ENCODE results near the gene SLC19A3.
"Not testable (repeated sequence)": the region's sequence is repeated elsewhere in the genome, so short reads cannot be mapped to it uniquely, and the experiment has no call there.

SLC19A3 gene

DNA sequence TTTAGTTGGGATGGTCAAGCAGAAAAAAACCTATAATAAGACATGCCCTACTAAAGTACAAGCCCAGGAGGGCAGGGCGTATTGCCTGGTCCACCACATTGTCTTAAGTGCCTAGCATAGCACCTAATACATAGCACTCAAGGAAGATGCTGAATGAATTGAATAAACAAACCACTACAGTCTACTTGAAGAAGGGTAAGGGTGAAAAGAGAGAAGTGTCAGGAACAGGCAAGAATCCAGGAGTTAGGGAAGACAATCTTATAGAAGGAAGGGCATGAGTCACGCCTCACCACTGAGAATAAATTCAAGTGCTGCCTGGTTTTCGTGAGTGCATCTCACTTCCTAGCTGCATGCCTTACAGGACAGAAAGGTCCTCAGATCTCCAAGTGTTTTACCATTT, 13.9 kb downstream of the SLC19A3 start:
- in situ Hi-C loops (cut with HindIII; ENCODE audit: low sequenced_read_pairs) = no loop called here

DNA sequence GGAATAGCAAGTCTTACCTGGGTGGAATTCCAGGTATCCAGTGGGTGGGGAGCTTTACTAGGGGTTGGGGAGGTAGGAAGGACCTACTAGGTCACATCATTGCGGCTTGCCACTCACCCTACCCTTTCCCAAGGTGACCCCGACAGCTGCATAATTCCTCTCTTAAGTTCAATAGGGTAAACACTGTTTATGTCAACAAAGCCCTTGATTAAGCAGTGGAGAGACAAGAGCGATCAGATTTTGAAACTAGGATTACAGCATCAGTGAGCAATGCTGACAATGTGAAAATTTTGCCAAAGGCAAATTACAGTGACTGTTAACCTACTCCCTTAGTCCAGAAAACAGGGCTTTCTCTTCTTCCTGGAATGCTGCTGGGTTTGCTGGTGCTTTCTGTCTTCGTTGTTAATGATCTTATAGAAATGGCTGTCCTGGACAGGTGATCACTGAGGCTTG, 14.5 kb downstream of the SLC19A3 start:
- in situ Hi-C loops (cut with HindIII; ENCODE audit: low sequenced_read_pairs) = no loop called here

DNA sequence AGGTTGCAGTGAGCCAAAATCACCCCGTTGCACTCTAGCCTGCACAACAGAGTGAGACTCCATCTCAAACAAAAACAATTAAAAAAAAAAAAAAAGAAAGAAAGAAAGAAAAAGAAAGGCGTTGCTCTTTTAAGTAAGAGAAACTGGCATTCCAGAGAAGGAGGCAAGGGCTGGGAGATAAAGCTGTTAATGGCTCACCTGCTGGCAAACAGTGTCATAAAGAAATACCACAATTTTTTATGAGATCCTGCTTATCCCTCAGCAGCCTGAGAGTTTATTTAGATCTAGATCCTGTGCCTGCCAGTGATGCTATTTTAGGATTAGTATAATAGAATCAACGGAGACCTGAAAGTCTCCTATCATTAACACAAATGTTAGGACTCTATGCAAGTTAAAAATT, 16.3 kb downstream of the SLC19A3 start:
- in situ Hi-C loops (cut with HindIII; ENCODE audit: low sequenced_read_pairs) = no loop called here

DNA sequence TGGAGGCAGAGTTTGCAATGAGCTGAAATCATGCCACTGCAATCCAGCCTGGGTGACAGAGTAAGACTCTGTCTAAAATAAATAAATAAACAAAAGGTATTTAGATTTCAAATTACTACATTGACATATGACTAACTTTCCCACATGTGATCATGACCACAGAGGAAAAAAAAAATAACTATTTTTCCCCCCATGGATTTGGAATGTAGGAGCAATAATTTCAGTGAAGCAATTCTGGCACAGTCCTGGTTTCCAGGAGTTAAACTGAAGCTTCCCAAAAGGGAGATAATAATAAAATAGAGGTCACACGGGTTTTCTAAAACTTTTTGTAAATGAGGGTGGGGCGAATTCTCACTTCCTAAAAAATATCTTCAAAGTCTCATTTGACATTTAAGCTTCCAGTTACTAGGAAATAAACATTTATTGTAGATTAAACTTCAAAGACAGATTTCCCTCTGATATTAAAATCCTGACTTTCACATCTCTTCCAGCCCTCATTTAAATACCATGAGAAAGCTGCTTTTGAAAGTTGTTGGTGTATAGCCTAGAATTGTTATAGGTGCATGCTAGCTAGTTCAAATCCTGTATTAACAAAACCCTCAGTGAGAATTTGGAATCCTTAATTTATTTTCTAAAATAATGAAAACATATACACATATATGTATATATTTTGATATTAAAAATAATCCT, 20.7 kb downstream of the SLC19A3 start:
- in situ Hi-C loops (cut with HindIII; ENCODE audit: low sequenced_read_pairs) = no loop called here

DNA sequence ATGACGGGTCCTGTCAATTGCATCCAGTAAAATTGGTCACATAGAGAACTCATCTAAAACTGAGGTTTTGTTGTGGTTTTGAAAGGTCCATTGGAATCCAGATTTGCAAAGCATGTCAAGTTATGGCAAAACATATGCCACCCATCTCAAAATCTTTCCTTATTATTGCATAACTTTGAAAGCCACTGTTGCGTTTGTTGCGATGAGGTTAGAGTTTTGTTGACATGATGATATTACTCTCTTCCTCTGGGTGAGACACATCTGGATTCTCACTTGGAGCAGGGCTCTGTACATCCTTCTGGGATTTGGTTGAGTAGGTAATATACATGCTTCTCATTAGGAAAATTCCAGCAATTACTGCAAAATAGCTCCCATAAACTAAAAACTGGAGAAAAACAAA, 30.6 kb downstream of the SLC19A3 start:
- in situ Hi-C loops (cut with HindIII; ENCODE audit: low sequenced_read_pairs) = no loop called here

DNA sequence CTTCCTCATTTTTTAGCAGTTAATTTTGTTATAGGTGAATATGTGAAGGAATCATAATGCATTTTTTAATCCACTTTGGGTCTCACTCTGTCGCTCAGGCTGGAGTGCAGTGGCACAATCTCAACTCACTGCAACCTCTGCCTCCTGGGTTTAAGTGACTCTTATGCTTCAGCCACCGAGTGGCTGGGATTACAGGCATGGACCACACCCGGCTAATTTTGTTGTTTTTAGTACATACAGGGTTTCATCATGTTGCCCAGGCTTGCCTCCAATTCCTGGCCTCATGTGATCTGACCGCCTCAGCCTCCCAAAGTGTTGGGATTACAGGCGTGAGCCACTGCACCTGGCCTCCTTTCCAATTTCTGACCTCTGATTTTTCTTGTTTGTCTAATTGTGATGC, 33.6 kb downstream of the SLC19A3 start:
- in situ Hi-C loops (cut with HindIII; ENCODE audit: low sequenced_read_pairs) = no loop called here

DNA sequence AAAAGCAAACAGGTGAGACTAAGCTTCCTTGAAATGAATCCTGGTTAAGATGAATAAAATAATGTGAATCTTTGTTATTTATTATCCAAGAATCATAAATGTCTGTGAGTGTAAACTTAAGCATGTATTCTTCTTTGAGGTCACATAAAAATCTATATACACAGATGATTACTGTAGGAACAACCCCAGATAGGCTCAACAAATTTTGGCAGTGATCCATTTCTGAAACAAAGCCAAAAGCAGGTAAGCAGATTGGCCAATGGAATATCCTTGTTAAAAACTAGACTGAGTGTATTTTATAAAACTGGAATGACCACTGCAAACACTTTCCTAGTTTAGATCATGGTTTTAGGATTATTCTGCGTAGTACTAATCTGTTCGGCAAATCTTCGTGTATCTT, 39.9 kb downstream of the SLC19A3 start:
- in situ Hi-C loops (cut with HindIII; ENCODE audit: low sequenced_read_pairs) = no loop called here

DNA sequence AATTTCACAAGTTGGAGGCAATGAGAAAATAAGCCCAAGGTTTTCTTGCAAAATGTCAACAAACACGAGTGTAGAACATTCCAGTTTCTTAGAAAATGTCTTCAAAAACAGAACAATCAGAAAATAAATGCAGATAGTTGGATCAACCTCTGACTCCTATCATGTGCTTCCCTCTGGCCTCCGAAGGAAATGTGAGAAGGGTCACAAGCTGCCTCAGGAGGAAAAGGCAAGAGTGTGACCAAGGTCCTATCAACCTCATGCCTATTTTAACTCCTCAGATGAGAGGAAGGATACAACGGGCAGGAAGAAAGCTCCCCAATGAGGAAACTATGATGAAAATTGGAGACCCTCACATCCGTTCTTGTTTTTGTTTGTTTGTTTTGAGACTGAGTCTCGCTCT, 43.3 kb downstream of the SLC19A3 start:
- in situ Hi-C loops (cut with HindIII; ENCODE audit: low sequenced_read_pairs) = no loop called here

DNA sequence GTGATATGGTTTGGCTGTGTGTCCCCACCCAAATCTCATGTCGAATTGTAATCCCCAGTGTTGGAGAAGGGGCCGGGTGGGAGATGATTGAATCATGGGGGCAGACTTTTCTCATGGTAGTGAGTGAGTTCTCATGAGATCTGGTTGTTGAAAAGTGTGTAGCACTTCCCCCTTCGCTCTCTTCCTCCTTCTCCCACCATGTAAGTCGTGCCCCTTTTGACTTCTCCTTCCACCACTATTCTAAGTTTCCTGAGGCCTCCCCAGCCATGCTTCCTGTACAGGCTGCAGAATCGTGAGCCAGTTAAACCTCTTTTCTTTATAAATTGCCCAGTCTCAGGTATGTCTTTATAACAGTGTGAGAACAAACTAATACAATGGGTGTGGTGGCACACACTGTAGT, 44.2 kb downstream of the SLC19A3 start:
- in situ Hi-C loops (cut with HindIII; ENCODE audit: low sequenced_read_pairs) = not testable (repeated sequence)

DNA sequence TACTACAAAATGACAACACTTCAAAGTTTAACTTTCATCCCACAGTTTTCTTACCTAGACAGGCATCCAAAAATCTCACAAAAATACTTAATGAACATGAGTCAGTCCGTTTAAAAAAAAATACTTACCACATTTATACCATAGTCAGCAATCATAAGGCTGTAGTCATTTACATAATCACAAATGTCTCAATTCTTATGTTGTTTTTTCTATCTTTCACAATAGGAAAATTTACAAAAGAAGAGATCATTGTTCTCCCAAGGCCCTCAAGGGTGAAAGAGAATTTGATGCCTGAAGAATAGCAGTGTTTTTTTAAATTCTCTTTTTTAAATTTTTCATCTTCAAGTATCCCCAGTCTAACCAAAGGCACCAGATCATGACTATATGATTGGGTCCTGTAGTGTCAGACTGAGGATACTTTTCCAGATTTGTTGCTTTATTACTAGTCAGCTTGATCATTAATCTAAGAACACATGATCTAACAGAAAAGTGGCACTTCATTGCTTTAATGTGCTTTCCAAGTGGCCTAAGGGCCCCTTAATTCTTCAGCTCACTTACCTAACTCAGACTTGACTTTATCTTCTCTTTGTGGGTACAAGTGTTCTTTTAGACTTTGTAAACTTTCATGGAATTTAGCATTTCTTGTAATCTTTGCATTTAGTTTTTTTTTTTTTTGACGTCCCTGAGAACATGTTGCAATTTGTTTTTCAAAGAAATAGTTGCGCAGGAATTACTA, 46.5 kb downstream of the SLC19A3 start:
- in situ Hi-C loops (cut with HindIII; ENCODE audit: low sequenced_read_pairs) = no loop called here

DNA sequence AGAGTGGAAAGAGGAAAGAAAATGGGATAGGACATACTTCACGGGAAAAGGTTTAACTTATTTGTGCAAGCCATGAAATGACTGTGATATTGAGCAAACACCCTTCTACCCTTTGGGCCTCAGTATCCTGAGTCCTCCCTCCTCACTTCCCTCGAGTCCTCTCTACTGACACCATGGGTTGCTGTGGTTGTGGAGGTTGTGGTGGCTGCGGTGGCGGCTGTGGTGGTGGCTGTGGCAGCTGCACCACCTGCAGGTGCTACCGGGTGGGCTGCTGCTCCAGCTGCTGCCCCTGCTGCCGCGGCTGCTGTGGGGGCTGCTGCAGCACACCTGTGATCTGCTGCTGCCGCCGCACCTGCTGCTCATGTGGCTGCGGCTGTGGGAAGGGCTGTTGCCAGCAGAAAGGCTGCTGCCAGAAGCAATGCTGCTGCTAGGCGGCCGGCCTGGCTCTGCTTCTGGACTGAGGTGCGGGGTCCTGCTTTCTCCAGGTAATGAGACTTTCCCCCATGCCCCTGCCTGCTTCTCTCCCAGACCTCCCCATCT, 51.1 kb downstream of the SLC19A3 start, which contains the start of gene SCYGR5:
Gene SCYGR5 (plus strand): TSS at position 174 of the 540 bp plus-strand sequence. CDS start 0 bp downstream, at position 174.
- in situ Hi-C loops (cut with HindIII; ENCODE audit: low sequenced_read_pairs) = not testable (repeated sequence)

DNA sequence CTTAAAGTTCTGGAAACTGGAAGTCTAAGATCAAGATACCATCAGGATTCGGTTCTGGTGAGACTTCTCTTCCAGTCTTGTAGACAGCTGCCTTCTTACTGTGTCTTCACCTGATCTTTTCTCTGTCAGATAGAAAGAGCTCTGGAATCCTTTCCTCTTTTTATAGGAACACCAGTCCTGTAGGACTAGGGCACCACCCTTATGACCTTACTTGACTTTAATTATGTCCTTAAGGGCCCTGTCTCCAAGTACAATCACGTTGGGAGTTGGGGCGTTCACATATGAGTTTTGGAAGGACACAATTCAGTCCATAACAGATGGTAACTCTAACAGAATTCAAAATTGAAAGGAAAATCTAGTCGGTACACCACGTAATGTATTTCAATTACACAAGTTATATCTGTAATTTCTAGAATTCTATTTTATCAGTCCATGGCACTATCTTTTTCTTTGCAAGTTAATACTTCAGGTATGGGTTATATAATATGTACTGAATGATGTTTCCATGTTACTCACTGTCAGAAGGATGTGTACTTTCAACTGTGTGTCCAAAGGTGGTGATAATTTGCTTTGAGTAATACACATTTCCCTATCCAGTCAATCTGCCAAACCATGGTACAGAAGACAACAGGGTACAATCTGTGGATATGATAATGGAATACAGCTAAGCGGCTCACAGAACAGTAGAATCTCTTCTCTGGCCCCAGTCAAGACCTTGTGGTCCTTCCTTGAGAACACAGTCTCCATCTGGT, 52.5 kb downstream of the SLC19A3 start:
- in situ Hi-C loops (cut with HindIII; ENCODE audit: low sequenced_read_pairs) = no loop called here

DNA sequence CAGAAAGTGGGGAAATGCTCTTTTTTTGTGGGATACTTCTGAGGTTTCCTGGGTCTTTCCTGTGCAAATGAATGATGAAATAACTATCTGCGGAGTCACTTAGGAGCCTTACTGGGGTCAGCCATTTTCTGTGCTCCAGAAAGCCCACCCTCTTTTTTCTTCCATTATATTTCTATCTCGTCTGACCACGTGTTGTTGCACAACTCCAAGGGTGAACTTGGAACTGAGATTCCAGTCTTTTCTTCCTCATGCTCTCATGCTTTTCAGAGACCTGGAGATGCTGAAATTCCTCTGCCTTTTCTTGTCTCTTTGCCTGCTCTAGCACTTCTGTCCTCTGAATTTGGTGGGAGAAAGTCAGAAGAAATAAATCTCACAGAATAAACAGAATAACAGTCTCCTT, 56.0 kb downstream of the SLC19A3 start:
- in situ Hi-C loops (cut with HindIII; ENCODE audit: low sequenced_read_pairs) = no loop called here

DNA sequence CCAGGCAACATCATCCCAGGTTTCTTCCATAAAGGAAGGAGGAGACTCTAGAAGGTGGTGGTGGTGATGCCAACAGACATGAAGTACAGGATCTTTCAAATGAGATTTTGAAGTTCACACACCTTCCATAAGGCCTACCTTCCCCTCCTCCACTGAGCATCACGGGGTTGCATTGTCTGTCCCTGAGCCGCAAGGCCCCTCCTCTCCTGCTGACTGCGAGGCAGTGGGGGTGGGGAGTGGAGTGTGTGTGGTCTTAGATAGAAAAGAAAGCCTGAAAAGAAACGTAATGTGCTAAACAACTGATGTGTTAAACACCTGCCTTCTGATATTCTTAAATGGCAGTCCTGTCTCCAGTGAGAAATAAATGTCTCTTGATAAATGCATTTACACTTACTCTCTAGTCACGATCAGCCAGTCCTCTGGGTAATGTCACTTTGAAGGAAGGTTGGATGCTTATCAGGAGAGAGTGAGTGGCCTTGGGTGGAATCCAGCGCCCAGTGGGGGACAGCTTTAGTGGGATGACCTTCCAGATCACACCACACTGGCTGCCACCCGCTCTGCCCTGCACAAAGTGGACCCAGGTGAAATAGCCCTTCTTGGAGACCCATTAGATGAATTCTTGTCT, 56.7 kb downstream of the SLC19A3 start:
- in situ Hi-C loops (cut with HindIII; ENCODE audit: low sequenced_read_pairs) = no loop called here

DNA sequence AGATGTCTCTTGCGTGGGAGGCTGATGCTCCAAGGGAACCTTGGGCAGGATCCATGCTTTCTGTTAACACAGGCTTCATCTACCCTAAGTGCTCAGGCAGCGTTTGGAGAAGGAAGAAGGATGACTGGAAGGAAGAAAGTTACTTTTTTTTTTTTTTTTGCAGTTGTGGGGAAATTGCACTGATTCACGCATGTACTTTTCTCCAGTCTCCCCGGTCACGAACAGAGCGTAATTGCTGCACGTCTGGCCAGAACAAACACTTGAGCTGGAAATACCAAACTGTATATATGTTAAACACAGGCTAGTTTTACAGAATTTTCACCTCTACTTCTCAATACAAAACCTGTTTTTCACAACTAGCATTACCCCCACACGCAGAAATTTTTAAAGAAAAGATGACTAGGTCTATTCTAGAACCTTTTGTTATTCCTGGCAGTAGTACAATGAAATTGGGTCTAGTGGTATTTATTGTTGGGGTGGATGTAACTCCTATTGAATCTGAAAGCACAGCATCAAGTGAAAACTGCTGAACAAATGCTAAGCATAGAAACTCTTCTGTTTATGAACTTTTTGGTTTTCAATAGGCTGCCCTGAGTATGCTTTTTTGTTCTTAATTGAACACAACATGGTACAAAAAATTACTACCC, 60.5 kb downstream of the SLC19A3 start:
- in situ Hi-C loops (cut with HindIII; ENCODE audit: low sequenced_read_pairs) = no loop called here

DNA sequence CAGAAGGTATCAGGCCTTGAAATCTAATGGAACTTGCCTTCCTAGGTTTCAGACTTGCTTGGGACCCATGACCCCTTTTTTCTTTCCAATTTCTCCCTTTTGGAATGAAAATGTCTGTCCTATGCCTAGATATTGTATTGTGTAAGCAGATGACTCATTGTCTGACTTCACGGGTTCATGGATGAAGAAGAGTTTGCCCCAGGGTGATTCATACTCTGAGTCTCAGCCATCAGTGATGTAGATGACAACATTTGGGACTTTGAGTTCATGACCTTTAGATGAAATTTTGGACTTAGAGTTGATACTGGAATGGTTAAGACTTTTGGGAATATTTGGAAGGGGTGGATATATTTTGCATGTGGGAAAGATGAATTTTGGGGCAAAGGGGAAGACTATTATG, 62.4 kb downstream of the SLC19A3 start:
- in situ Hi-C loops (cut with HindIII; ENCODE audit: low sequenced_read_pairs) = no loop called here

DNA sequence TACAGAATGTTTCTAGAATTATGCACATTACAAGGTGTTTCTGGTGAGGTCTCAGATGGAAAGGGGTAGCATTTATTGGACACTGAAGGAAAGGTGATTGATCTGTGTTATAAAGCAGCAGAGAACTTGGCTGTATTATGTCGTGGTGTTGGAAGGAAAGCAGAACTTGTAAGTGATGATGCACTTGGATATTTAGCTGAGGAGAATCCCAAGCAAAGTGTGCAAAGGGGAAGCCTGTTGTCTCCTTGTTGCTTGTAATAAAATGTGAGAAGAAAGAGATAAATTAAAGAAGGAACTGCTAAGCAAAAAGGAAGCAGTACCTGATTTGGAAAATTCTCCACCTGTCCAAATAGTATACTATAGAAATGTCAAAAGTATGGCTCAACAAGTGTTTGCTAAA, 63.4 kb downstream of the SLC19A3 start:
- in situ Hi-C loops (cut with HindIII; ENCODE audit: low sequenced_read_pairs) = no loop called here

DNA sequence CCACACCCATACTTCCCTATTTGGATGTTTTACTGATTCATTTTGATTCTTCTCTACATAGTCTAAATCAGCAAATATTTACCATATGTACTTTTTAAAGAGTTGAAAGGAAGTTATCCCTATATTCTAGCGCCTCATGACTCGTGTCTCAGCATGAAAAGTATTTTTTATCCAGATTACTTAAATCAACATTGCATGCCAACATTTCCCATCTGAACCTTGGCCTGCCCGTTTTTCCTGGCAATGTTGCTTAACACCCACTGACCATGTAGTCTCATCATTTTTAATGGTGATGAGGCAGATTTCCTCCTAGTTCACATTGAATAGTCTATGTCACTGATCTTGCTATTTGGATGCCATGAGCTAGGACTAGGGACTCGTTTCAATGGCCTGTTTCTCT, 64.4 kb downstream of the SLC19A3 start:
- in situ Hi-C loops (cut with HindIII; ENCODE audit: low sequenced_read_pairs) = no loop called here

DNA sequence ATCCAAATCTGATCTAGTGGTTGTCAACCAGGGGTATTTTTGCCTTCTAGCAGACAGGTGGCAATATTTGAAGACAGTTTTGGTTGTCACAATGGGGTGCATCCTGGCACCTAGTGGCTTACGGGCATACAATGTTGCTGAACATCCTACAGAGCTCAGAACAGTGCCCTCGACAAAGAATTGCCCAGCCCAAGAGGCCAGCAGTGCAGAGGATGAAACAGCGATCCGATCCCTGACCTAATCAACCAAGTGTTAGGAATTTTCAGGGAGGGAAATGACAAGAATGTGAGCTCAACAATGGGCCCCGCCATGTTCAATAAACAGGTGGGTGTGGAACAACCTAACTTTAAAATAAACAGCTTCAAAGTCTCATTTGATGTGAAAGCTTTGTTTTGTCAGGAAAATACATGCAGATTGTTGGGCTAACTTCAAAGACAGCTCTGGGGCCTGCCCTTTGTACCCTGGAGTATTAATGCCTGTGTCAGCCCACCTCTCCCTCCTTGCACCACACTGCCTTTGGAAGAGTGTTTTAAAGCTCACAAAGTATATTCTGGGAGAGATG, 73.8 kb downstream of the SLC19A3 start:
- in situ Hi-C loops (cut with HindIII; ENCODE audit: low sequenced_read_pairs) = loop anchor here (25.0 kb wide), 1 partner anchor 243 kb away; no protein-coding TSS in a partner anchor

DNA sequence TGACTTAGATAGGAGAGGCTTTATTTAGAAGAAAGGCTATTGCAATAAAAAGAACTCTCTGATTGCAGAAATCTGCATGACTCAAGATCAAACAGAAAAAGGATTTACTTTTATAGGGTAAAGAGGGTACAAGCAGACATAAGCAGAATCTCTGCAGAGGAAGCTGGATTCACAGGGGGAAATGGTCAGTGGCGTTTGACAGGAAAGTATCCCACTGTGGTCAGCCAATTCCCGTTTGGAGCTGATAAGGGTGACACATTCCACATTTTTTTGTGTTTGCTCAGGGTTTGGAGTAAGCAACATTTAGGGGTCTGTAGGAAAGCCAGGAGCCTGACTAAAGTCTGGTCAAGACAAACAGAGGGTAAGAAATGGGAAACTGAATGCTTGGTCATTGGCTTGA, 75.2 kb downstream of the SLC19A3 start:
- in situ Hi-C loops (cut with HindIII; ENCODE audit: low sequenced_read_pairs) = loop anchor here (25.0 kb wide), 1 partner anchor 245 kb away; no protein-coding TSS in a partner anchor
